ENCODE results near the gene BTN3A1. TPM values are rescaled to one million over a fixed set of nuclear protein-coding genes. Genes with fewer than 3 reads are reported as not detected.

BTN3A1 gene
- total and polyA plus RNA-seq, 2 of the 8 experiments (the other 6 are each of a cell fraction or from before 2014, with no cell fraction given) = 4.7 to 5.6 TPM

GRCh38 chr6:26408828-26409730 lies 7.0 kb downstream of the BTN3A1 start (continued):
- TF ChIP-seq POLR2AphosphoS5 (IDR thresholded peaks at IDR 0.05; ENCODE audit: low read depth, low read length) (no peak), SIX5 (IDR thresholded peaks at IDR 0.05; ENCODE audit: low read depth, low read length) (no peak), NRF1 (IDR thresholded peaks at IDR 0.05; ENCODE audit: low read depth, low read length) (no peak)

All from H1 (cell line).